Stimulated activated CD4-positive, alpha-beta T cell treated with anti-CD3 and anti-CD28 coated beads, Interleukin-12 subunit alpha, Interleukin-12 subunit beta, amount 100 ng/mL, for 48 hours (primary cell): Measurements from ENCODE around the gene COPG1.

ENCODE experiments used
- DNase-seq, 3 donors: peaks; one replicate each; pipeline ENCODE4 v3.0.0-alpha.2; 2020; ENCODE audit warnings: low read depth in 2 of 3, low spot score in 1 of 3

Gene COPG1

GRCh38 chr3:129313665-129314385 is 64.4 kb downstream of the COPG1 start:
- DNase-seq, result no peak

- peak in 2 of 3 donors; percentile 46 to 61 for DNase-seq
These were observed 65.2 kb downstream of the COPG1 start for GRCh38 chr3:129314386-129315222.

GRCh38 chr3:129315223-129315997 is 66.0 kb downstream of the COPG1 start:
- peak in 1 of 3 donors; percentile 23 for DNase-seq

GRCh38 chr3:129315998-129316247 is 66.5 kb downstream of the COPG1 start:
- no peak for DNase-seq

- DNase-seq, result peak; percentile 72 to 97 (median 85)
These were observed 67.0 kb downstream of the COPG1 start for GRCh38 chr3:129316248-129317013.

GRCh38 chr3:129317014-129317771 is 67.8 kb downstream of the COPG1 start:
- DNase-seq, result no peak

GRCh38 chr3:129317848-129318247 is 68.4 kb downstream of the COPG1 start:
- no peak for DNase-seq

GRCh38 chr3:129318921-129319320 is 69.5 kb downstream of the COPG1 start:
- no peak for DNase-seq

GRCh38 chr3:129320261-129320660 is 70.9 kb downstream of the COPG1 start:
- no peak for DNase-seq

- DNase-seq, result no peak
These were observed 71.5 kb downstream of the COPG1 start for GRCh38 chr3:129320825-129321487.

GRCh38 chr3:129321887-129322286 is 72.5 kb downstream of the COPG1 start:
- no peak for DNase-seq

GRCh38 chr3:129323651-129324294 is 74.4 kb downstream of the COPG1 start:
- DNase-seq, result no peak

GRCh38 chr3:129324855-129325254 is 75.4 kb downstream of the COPG1 start:
- DNase-seq, result no peak

- DNase-seq, result no peak
These were observed 76.0 kb downstream of the COPG1 start for GRCh38 chr3:129325383-129325782.

- no peak for DNase-seq
These were observed 76.7 kb downstream of the COPG1 start for GRCh38 chr3:129326138-129326537.

GRCh38 chr3:129326595-129326994 is 77.2 kb downstream of the COPG1 start:
- DNase-seq, result no peak
